C4-2B (cell line): ENCODE data around the gene CRY2.

ENCODE experiments used
- H3K27ac ChIP-seq: fragments of 450-650 bp; 2 replicates; pipeline ENCODE4 v1.5.1; 2017
- ZFX ChIP-seq: fragments of 450-650 bp; IDR thresholded peaks from 2 replicates; pipeline ENCODE4 v1.6.1; 2017
- TF ChIP-seq, protein P1 (sequence below): fragments of 450-650 bp; conservative IDR thresholded peaks from 2 replicates; pipeline ENCODE4 v1.5.1; 2017; ENCODE audit warnings: mild to moderate bottlenecking

The CRY2 gene

DNA sequence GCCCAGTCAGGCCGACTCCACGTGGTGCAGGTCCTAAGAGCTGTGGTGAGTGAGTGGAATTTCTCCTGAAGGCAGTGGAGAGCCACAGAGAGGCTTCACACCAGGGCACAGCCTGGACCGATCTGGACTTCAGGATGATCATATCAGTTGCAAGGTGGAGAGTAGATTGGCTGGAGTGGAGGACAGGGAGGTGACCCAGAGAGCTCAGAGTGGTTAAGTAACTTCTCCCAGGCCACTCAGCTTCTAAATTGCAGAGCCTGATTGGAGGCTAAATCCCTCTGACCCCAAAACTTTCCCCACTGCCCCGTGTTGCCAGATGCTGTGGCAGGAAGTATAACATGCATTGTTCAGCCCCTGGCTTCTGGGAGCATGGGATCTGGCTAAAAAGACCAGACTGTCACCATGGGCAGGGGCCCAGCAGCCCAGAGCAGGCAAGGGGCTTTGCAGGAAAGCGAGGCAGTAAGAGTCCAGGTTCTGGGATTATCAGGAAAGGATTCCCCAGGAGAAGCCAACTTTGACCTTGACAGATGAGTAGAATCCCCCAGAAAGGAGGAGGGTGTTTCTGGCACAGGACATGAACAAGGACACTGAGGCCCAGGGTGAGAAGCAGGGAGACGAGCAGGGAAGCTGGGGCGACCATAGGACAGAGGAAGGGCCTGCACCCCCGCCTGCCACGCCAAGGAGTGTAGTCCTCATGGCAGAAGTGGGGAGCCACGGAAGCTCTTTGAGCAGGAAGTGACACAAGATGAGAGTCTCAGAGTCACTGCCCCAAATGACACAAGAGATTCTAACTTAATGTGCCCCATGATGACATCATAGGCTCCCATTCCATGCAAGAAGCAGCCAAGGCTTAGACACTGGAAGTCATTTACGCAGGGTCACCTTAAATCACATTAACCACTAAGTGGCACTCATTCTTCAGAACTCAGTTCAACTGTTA, 37.5 kb upstream of the CRY2 start:
- no peak overlapping the region for H3K27ac ChIP-seq
- TF ChIP-seq, protein P1, sequence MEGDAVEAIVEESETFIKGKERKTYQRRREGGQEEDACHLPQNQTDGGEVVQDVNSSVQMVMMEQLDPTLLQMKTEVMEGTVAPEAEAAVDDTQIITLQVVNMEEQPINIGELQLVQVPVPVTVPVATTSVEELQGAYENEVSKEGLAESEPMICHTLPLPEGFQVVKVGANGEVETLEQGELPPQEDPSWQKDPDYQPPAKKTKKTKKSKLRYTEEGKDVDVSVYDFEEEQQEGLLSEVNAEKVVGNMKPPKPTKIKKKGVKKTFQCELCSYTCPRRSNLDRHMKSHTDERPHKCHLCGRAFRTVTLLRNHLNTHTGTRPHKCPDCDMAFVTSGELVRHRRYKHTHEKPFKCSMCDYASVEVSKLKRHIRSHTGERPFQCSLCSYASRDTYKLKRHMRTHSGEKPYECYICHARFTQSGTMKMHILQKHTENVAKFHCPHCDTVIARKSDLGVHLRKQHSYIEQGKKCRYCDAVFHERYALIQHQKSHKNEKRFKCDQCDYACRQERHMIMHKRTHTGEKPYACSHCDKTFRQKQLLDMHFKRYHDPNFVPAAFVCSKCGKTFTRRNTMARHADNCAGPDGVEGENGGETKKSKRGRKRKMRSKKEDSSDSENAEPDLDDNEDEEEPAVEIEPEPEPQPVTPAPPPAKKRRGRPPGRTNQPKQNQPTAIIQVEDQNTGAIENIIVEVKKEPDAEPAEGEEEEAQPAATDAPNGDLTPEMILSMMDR = no peak
- no peak for TF ChIP-seq ZFX

DNA sequence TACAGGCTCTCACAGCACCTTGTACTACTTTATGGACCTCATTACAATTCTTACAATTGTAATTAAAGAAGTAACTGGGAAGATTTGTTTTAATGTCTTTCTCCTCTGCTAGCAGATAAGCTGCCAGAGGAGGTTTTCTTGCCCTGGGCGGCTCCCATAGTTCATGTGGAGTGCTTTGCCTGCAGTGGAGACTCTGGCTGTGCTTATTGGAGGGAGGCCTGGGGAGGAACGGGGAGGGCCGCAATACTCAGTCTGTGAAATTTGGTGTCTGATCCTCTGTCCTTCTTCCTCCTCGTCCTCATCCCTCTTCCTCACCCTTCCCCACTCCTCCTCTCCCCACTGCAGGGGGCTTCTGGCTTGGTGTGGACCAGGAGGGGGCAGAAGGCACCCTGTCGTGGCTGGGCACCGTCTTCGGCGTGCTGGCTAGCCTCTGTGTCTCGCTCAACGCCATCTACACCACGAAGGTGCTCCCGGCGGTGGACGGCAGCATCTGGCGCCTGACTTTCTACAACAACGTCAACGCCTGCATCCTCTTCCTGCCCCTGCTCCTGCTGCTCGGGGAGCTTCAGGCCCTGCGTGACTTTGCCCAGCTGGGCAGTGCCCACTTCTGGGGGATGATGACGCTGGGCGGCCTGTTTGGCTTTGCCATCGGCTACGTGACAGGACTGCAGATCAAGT, 36.7 kb upstream of the CRY2 start:
- no peak for TF ChIP-seq ZFX
- TF ChIP-seq, protein P1 = no peak
- H3K27ac ChIP-seq = no peak overlapping the region

DNA sequence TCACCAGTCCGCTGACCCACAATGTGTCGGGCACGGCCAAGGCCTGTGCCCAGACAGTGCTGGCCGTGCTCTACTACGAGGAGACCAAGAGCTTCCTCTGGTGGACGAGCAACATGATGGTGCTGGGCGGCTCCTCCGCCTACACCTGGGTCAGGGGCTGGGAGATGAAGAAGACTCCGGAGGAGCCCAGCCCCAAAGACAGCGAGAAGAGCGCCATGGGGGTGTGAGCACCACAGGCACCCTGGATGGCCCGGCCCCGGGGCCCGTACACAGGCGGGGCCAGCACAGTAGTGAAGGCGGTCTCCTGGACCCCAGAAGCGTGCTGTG, 36.2 kb upstream of the CRY2 start:
- TF ChIP-seq, protein P1 = no peak
- no peak for TF ChIP-seq ZFX
- no peak overlapping the region for H3K27ac ChIP-seq

DNA sequence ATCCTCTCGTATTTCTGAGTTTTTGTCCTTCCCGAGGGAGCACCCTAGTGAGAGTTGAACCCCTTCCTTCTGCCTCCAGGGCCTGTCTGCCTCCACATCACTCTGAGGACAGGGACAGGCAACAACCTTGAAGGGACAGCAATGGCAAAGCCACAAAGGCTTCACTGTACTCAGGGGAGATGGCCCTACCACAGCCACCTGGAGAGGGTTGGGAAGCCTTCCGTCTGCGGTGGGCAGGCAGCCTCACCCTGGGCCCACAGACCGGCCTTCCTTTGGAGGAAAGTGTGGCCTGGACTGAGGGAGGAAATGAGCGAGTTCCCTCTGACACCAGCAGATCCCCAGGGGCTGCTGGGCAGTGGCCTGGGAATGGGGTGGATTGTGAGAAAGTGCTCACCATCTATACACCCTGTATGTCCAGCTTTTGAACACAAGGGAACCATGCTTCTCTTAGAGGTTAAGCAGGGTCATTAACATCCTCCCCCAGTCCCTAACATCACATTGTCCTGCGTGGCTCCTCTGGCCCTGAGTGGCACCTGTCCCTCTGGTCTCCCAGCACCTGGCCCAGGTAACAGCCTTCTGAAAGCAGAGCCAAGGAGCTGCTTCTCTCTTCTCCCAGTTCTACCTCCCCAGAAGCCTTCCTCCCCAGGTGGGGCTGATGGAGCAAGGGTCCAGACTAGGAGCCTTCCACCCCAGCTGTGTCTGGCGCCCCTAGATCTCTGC, 35.5 kb upstream of the CRY2 start:
- H3K27ac ChIP-seq = no peak overlapping the region
- TF ChIP-seq ZFX = no peak
- TF ChIP-seq, protein P1 = no peak

DNA sequence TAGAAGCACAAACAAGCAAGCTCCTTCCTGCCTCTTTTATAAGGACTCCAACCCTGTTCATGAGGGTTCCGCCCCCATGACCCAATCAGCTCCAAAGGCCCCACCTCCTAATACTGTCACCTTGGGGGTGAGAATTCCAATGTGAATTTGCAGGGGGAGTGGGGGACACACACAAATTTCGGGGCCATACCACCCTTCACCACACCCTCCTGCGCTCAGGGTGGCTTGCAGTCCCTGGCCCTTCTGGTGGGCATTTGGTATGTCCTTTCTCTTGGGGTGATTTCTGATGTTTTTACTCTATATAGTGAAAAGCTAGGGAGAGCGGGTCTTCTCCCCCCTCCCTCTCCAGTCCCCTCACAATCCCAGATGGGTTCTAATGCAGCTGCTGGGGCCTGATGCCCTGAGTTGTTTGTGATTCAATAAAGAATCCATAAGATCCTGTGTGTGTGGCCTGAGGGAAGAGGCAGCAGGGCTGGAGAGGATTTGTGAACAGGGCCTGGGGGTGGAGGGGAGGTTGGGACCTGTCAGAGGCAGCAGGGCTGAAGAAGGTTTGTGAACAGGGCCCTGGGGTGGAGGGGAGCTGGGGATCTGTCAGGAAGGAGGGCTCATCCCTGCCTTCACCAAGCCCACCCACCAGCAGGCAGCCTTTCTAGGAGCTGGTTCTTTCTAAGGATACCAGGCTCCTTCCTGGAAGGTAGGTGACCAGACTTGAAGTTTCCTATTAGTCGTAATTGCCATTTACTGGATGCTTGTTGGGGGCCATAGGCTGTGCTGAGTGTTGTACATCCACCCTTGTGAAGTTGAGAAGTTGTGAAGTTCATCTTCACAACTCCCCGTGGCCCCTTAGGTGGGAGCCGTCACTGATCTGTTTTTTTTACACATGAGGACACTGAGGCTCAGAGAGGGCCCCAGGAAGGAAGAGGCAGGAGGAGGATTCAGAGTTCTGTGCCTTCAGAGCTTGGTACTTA, 34.4 kb upstream of the CRY2 start:
- no peak overlapping the region for H3K27ac ChIP-seq
- no peak for TF ChIP-seq ZFX

DNA sequence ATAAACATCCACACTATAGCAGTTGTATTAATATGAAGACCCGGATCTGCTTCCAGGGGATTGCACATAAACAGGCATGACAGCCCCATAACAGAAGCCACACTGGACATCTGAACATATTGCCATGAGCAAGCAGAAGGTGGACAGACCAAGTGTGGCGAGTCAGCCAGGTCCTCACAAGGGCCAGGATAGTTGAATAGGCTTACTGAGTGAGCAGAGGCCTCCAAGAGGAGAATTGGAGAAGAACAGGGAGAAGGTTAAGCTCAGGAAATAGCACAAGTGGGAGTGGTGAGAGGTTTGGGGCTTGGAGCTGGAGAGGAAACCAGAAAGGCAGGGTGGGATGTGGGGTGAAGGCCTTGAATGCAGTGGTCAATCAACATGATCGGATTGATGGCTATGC, 31.5 kb upstream of the CRY2 start:
- TF ChIP-seq, protein P1 = no peak
- TF ChIP-seq ZFX = no peak
- H3K27ac ChIP-seq = no peak overlapping the region

DNA sequence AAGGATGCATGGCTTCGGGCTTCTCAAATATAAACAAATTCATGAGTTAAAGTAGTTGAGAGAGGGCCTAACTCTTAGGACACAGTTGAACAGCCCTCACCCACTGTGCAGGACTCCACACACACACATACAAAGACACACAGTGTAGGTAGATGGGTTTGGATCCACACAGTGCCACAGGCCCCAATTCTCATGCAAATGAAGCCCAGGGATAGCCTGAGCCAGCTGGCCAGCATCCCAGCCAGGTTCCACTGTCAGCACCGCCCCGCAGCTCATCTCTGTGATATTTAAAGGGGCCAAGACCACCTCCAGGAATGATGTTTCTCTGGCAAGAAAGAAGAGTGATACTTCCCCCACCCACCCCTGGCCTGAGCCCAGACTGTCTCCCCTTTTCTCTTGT, 30.7 kb upstream of the CRY2 start:
- no peak overlapping the region for H3K27ac ChIP-seq
- TF ChIP-seq ZFX = no peak
- TF ChIP-seq, protein P1 = no peak
